Neutrophil (primary cell): ENCODE measurements around the gene PFKFB2.

ENCODE experiments used
- H3K27ac ChIP-seq: fragments of 200-600 bp; sonication (generic); 2 replicates; pipeline ENCODE4 v1.5.1; 2016; ENCODE audit warnings: mild to moderate bottlenecking, moderate library complexity
- H3K27me3 ChIP-seq: fragments of 200-600 bp; sonication (generic); 2 replicates; pipeline ENCODE4 v1.6.0; 2016; ENCODE audit warnings: mild to moderate bottlenecking
- H3K36me3 ChIP-seq: fragments of 200-600 bp; sonication (generic); 2 replicates; pipeline ENCODE4 v1.5.1; 2017
- H3K4me1 ChIP-seq, 2 experiments: fragments of 200-600 bp in 1 of 2; sonication (generic) in 1 of 2; 1 replicate in 1 of 2; 2 replicates in 1 of 2; pipeline versions ENCODE4 v1.5.1 to v1.6.1; 2013 to 2016; ENCODE audit warnings: low read depth in 1 of 2, low read length in 1 of 2, mild to moderate bottlenecking in 1 of 2, moderate library complexity in 1 of 2; ENCODE audit not compliant: control insufficient read depth in 1 of 2, insufficient read depth in 1 of 2
- H3K4me3 ChIP-seq, 2 experiments: fragments of 200-600 bp in 1 of 2; sonication (generic) in 1 of 2; 1 replicate in 1 of 2; 2 replicates in 1 of 2; pipeline ENCODE4 v1.5.1; 2013 to 2016; ENCODE audit warnings: low read depth in 1 of 2, low read length in 1 of 2, mild to moderate bottlenecking in 1 of 2, moderate library complexity in 1 of 2
- H3K9me3 ChIP-seq: fragments of 200-600 bp; sonication (generic); 2 replicates; pipeline ENCODE4 v1.5.1; 2016
- CTCF ChIP-seq: fragments of 200-600 bp; sonication (generic); IDR thresholded peaks from 2 replicates; pipeline ENCODE4 v1.5.1; 2016; ENCODE audit warnings: antibody characterized with exemption

PFKFB2 gene

GRCh38 chr1:207020065-207020708, 32.9 kb upstream of the PFKFB2 start:
- no peak for TF ChIP-seq CTCF
- Histone ChIP-seq H3K4me1 (no peaks in the 10 kb centered on the region), H3K9me3 (no peaks in the 10 kb centered on the region), H3K27ac (no peak overlapping the region), H3K36me3 (no peaks in the 10 kb centered on the region), H3K27me3 (no peaks in the 10 kb centered on the region), H3K4me3 (no peak overlapping the region)

GRCh38 chr1:207020709-207021107, 32.4 kb upstream of the PFKFB2 start:
- no peak for TF ChIP-seq CTCF
- H3K36me3 ChIP-seq: no peaks in the 10 kb centered on the region
- H3K4me1 ChIP-seq: no peaks in the 10 kb centered on the region
- no peak overlapping the region for H3K4me3 ChIP-seq
- H3K9me3 ChIP-seq: no peaks in the 10 kb centered on the region
- H3K27ac ChIP-seq: no peak overlapping the region
- no peaks in the 10 kb centered on the region for H3K27me3 ChIP-seq

- H3K27ac ChIP-seq: no peak overlapping the region
- H3K4me1 ChIP-seq: no peaks in the 10 kb centered on the region
- H3K9me3 ChIP-seq: no peaks in the 10 kb centered on the region
- no peak for TF ChIP-seq CTCF
- no peaks in the 10 kb centered on the region for H3K36me3 ChIP-seq
- H3K4me3 ChIP-seq: no peak overlapping the region
- H3K27me3 ChIP-seq: no peaks in the 10 kb centered on the region
Observed at GRCh38 chr1:207021139-207021861, 31.8 kb upstream of the PFKFB2 start.

- Histone ChIP-seq H3K36me3 (no peaks in the 10 kb centered on the region), H3K4me3 (no peak overlapping the region), H3K4me1 (no peaks in the 10 kb centered on the region), H3K27ac (no peak overlapping the region), H3K9me3 (no peaks in the 10 kb centered on the region), H3K27me3 (no peaks in the 10 kb centered on the region)
- no peak for TF ChIP-seq CTCF
Observed at GRCh38 chr1:207021876-207022596, 31.0 kb upstream of the PFKFB2 start.

- Histone ChIP-seq H3K36me3 (no peaks in the 10 kb centered on the region), H3K27ac (no peak overlapping the region), H3K4me1 (no peaks in the 10 kb centered on the region), H3K4me3 (no peak overlapping the region), H3K27me3 (no peaks in the 10 kb centered on the region), H3K9me3 (no peaks in the 10 kb centered on the region)
- no peak for TF ChIP-seq CTCF
Observed at GRCh38 chr1:207022996-207023679, 29.9 kb upstream of the PFKFB2 start.
